ENCODE results near the gene ADGRG3. TPM values are rescaled to one million over a fixed set of nuclear protein-coding genes. Genes with fewer than 3 reads are reported as not detected.

ADGRG3 gene
- total RNA-seq, 1 donor from 2014 or later: not detected

GRCh38 chr16:57679767-57680482, 11.8 kb downstream of the ADGRG3 start:
- Mint-ChIP-seq H3K4me3 (ENCODE audit: unreplicated experiment) (no peak overlapping the region), H3K27ac (ENCODE audit: unreplicated experiment) (no peak overlapping the region), H3K36me3 (ENCODE audit: low read depth, unreplicated experiment) (no peaks in the 10 kb centered on the region), H3K27me3 (ENCODE audit: low read depth, unreplicated experiment) (peaks cover 27% of the 10 kb centered on the region), H3K9me3 (ENCODE audit: unreplicated experiment) (no peaks in the 10 kb centered on the region), H3K4me1 (ENCODE audit: low read depth, unreplicated experiment) (peaks cover 9% of the 10 kb centered on the region)
- Histone ChIP-seq H3K27me3 (ENCODE audit: insufficient read depth, low read length) (peaks cover 10% of the 10 kb centered on the region), H3K4me2 (ENCODE audit: low read length) (no peak overlapping the region), H3K4me1 (ENCODE audit: insufficient read depth, low read length) (no peaks in the 10 kb centered on the region), H3K36me3 (ENCODE audit: insufficient read depth, low read length) (no peaks in the 10 kb centered on the region), H4K20me1 (ENCODE audit: insufficient read depth, low read length) (no peaks in the 10 kb centered on the region), H3K27ac (ENCODE audit: low read depth, low read length) (no peak overlapping the region), H3K9ac (ENCODE audit: low read length) (no peak overlapping the region), H3K4me3 (ENCODE audit: insufficient read depth, low read depth, low read length) (no peak overlapping the region), H3K79me2 (ENCODE audit: insufficient read depth, low read length) (no peaks in the 10 kb centered on the region), H3K9me3 (ENCODE audit: insufficient read depth, low read depth, low read length) (no peaks in the 10 kb centered on the region), H2AFZ (ENCODE audit: low read depth, low read length) (no peak overlapping the region)
- TF ChIP-seq CTCF (IDR thresholded peaks at IDR 0.05; ENCODE audit: insufficient read depth, low read depth, low read length): no peak
- TF ChIP-seq EZH2 (IDR thresholded peaks at IDR 0.05; ENCODE audit: insufficient read depth, low read length): no peak
- no peak for FAIRE-seq
- no peak for DNase-seq (ENCODE audit: low read depth)

- TF ChIP-seq CTCF (IDR thresholded peaks at IDR 0.05; ENCODE audit: insufficient read depth, low read depth, low read length) (no peak), EZH2 (IDR thresholded peaks at IDR 0.05; ENCODE audit: insufficient read depth, low read length) (no peak)
- H3K9ac ChIP-seq (ENCODE audit: low read length): no peak overlapping the region
Measured at GRCh38 chr16:57680842-57681375, 12.8 kb downstream of the ADGRG3 start.

More at GRCh38 chr16:57680842-57681375, 12.8 kb downstream of the ADGRG3 start:
- DNase-seq (ENCODE audit: low read depth): no peak
- Mint-ChIP-seq H3K4me3 (ENCODE audit: unreplicated experiment) (no peak overlapping the region), H3K4me1 (ENCODE audit: low read depth, unreplicated experiment) (peaks cover 7% of the 10 kb centered on the region), H3K27me3 (ENCODE audit: low read depth, unreplicated experiment) (peaks cover 30% of the 10 kb centered on the region), H3K36me3 (ENCODE audit: low read depth, unreplicated experiment) (no peaks in the 10 kb centered on the region), H3K27ac (ENCODE audit: unreplicated experiment) (no peak overlapping the region), H3K9me3 (ENCODE audit: unreplicated experiment) (peaks cover 4% of the 10 kb centered on the region)
- H3K36me3 ChIP-seq (ENCODE audit: insufficient read depth, low read length): no peaks in the 10 kb centered on the region
- no peak overlapping the region for H3K27ac ChIP-seq (ENCODE audit: low read depth, low read length)
- peaks cover 7% of the 10 kb centered on the region for H3K27me3 ChIP-seq (ENCODE audit: insufficient read depth, low read length)
- H3K4me1 ChIP-seq (ENCODE audit: insufficient read depth, low read length): no peaks in the 10 kb centered on the region
- no peaks in the 10 kb centered on the region for H4K20me1 ChIP-seq (ENCODE audit: insufficient read depth, low read length)
- H3K79me2 ChIP-seq (ENCODE audit: insufficient read depth, low read length): no peaks in the 10 kb centered on the region
- no peaks in the 10 kb centered on the region for H3K9me3 ChIP-seq (ENCODE audit: insufficient read depth, low read depth, low read length)
- no peak overlapping the region for H3K4me3 ChIP-seq (ENCODE audit: insufficient read depth, low read depth, low read length)
- FAIRE-seq: no peak
- H3K4me2 ChIP-seq (ENCODE audit: low read length): no peak overlapping the region
- no peak overlapping the region for H2AFZ ChIP-seq (ENCODE audit: low read depth, low read length)
